Germinal center (tissue), 1 donor: ENCODE measurements around the gene NDRG2.
"Not testable (repeated sequence)": the region's sequence is repeated elsewhere in the genome, so short reads cannot be mapped to it uniquely, and the experiment has no call there.

ENCODE experiments used
- DNase-seq: peaks from one replicate; pipeline ENCODE4 v3.0.0; 2012; ENCODE audit warnings: mixed read lengths, low spot score

Gene NDRG2

DNA sequence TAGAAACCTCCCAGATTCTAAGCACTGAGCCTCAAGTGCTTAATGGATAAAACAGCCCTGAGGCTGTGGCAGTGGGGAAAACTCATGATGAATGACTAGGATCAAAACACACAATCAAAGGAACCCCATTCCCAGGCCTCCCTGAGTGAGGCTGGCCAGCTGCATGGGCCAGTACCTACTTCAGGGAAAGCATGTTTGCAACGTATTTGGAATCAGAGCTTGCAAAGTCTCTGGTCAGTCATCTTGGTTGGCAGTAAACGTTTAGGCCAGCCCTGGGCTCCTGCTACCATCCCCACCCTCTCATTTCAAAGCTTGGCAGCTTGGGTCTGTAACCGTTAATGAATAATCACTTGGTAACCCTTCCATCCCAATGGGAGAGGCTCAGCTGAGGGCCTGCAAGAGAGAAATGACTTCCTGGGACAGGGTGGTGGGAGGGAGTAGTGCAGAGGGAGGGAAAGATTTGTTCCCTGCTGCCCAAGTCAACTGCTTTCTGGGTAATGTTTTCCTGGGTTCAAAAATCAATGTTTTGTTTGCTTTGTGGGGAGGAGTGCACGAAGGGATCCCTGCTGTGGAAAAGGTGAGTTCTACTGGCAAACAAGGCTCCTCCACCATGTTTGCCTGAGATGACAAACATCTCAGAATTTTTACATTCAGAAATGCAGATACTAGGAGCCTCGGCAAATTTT lies 30.7 kb upstream of the NDRG2 start:
- DNase-seq, result no peak

- no peak for DNase-seq
These were observed 29.9 kb upstream of the NDRG2 start for GRCh38 chr14:21054768-21055145.

GRCh38 chr14:21054123-21054767 lies 29.4 kb upstream of the NDRG2 start:
- no peak for DNase-seq

GRCh38 chr14:21053184-21054122 lies 28.6 kb upstream of the NDRG2 start:
- no peak for DNase-seq

DNA sequence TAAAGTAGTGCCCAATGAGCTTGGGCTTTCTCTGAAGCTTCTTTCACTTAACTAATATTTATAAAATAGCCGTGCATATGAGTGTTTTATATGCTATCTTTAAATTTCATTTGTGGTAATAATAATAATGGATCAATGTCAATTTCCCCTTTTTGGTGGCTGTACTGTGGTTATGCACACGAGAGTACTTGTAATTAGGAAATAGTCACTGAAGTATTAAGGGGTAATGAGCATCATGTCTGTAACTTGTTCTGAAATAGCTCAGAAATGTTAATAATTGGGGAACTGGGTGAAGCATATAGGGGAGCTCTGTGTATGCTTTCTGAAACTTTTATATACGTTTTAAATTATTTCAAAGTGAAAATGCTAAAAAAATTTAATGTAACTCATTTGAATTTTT lies 25.7 kb upstream of the NDRG2 start:
- no peak for DNase-seq

DNA sequence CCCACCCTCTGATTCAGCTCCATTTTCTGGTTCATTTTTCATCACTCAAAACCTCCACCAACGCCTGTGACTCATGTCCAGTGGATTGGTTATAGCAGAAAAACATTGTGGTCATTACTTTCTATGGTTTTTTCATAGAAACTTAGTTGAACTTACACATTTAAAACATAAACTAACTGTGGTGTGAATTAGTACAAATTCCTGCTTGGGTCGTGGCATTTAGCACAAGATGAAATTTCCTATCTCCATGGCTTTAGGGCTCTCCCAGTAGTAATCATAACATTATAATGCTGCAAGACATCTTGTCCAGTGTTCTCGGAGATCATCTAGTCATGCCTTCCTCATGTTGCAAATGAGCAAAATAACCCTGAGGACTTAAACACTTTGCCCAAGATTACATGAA lies 24.4 kb upstream of the NDRG2 start:
- DNase-seq, result no peak

GRCh38 chr14:21048638-21049037 lies 23.8 kb upstream of the NDRG2 start:
- no peak for DNase-seq

GRCh38 chr14:21047378-21047781 lies 22.5 kb upstream of the NDRG2 start:
- no peak for DNase-seq

DNA sequence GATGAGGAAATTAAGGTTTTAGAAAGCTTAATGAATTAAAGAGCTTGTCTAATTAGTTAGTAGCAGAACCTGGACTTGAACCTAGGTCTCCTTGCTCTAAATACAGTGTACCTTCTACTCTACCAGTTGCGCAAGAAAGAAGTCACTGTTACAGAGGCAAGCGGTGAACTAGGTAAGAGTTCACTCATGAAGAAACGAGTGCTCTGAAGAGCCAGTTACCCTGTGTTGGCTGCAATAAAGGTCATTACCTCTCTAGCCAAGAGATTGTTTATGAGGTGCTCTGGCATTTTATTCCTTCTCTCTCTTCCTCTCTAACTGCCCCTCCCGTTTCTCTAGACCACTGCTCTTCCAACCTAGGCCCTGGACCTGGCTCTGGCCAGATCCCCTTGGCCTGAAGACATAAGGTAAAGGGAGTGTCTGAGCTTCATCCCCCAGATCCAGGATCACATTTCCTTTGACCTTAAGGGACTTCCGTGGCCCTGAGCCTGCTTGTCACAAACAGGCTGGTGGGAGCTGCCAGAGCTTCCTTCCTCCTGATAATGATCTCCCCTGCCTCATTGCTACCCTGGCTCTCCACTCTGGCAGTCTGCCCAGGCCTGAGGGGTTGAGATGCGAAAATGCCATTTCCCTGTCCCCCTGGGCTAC lies 19.2 kb upstream of the NDRG2 start:
- DNase-seq, result no peak

GRCh38 chr14:21043387-21043973 lies 18.6 kb upstream of the NDRG2 start:
- no peak for DNase-seq

DNA sequence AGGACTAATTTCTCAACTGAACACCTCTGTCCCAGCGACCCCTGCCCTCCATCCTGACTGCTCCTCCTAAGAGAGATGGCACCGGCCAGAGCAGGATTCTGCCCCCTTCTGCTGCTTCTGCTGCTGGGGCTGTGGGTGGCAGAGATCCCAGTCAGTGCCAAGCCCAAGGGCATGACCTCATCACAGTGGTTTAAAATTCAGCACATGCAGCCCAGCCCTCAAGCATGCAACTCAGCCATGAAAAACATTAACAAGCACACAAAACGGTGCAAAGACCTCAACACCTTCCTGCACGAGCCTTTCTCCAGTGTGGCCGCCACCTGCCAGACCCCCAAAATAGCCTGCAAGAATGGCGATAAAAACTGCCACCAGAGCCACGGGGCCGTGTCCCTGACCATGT lies 18.1 kb upstream of the NDRG2 start:
- DNase-seq, result no peak

DNA sequence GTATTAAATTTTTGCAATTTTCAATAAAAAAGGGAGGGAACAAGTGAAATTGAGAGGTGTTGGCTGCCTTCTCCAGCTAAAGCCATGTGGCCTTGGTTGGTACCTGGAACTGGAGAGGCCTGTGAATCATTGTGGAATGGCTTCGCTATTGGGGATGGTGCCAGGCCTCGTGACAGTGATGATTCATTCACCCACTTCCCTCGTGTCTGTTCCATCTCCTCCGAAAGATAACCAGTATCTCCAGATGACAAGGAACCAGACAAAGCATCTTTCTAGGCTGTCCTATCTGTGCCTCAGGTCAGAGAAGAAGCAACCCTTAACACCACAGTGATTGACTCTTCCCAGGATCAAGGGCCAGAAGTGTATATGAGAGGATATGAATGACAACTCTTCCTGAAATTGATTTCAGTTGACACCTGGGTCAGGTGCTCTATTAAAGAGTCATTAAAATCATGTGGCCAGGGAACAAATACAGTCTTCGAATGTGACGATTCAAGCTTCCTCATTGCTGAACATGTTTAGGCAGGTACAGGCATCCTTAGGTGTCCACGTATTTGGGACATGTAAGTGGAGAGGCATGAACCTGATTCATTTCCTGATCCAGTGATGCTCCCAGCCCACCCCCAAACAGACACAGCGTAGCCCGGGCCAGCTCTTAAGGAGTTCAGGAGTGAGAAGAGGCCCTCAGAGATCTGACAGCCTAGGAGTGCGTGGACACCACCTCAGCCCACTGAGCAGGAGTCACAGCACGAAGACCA lies 17.0 kb upstream of the NDRG2 start, which contains the start of gene RNASE7:
Gene RNASE7, plus strand, starts transcription at position 687 of the 758 bp plus-strand sequence. CDS start 631 bp downstream, outside the sequence.
- DNase-seq, result no peak

- not testable (repeated sequence) for DNase-seq
These were observed 16.1 kb upstream of the NDRG2 start for GRCh38 chr14:21040941-21041340.

DNA sequence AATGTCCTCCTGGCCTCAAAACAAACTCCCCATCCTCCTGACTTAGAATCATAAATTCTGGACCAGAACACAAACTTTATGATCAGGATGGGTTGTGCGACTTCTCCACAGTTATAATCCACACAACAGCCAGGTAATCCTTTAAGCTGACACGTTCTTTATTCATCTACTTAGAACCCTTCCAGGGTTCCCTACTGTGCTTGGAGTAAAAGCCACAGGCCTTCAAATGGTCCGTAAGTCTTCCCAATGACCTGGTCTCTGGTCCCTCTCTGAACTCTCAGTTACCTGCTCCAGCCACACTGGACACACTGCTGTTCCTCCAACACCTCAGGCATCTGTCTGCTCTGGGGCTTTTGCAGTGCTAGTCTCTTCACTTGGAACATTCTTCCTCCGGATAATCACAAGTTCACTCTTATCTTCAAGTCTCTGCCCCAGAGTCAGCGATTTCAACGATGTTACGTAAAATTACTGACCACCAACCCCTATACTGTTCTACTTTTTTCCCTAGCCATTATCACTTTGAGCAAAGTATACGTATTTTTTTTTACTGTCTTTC lies 15.6 kb upstream of the NDRG2 start:
- no peak for DNase-seq

GRCh38 chr14:21039585-21040369 lies 14.9 kb upstream of the NDRG2 start:
- no peak for DNase-seq

GRCh38 chr14:21038441-21039422 lies 13.9 kb upstream of the NDRG2 start:
- DNase-seq, result no peak

GRCh38 chr14:21037156-21037555 lies 12.3 kb upstream of the NDRG2 start:
- no peak for DNase-seq

DNA sequence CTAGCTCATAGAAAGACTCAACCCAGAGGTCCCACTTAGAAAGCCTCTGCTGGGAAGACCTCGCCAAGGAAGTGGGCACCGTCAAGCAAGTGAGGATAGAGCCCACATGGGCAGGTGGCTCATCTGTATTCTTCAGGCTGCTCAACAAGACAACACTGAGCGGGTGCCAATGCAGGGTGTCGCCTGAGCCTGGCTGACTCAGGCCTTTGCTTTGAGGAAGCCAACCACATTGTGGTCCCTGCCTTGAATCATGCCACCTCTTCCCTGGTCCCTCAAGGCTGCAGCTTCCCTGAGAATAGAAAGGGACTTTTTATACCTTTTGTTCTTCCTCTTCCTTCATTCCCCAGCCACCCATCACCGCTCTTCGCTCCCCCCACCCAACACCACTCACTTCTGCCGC lies 11.9 kb upstream of the NDRG2 start:
- DNase-seq, result no peak

GRCh38 chr14:21034707-21035106 lies 9.8 kb upstream of the NDRG2 start, which contains the start of gene RNASE13:
TSS of gene RNASE13 (minus strand) at chr14:21034807. CDS start at chr14:21034288, 519 bp downstream.
- no peak for DNase-seq
